C4-2B (cell line): ENCODE data around the gene CDC42BPA.

Source experiments
- H3K27ac ChIP-seq: fragments of 450-650 bp; 2 replicates; pipeline ENCODE4 v1.5.1; 2017
- ZFX ChIP-seq: fragments of 450-650 bp; IDR thresholded peaks from 2 replicates; pipeline ENCODE4 v1.6.1; 2017
- TF ChIP-seq, protein P1 (sequence below): fragments of 450-650 bp; conservative IDR thresholded peaks from 2 replicates; pipeline ENCODE4 v1.5.1; 2017; ENCODE audit warnings: mild to moderate bottlenecking

Gene CDC42BPA

DNA sequence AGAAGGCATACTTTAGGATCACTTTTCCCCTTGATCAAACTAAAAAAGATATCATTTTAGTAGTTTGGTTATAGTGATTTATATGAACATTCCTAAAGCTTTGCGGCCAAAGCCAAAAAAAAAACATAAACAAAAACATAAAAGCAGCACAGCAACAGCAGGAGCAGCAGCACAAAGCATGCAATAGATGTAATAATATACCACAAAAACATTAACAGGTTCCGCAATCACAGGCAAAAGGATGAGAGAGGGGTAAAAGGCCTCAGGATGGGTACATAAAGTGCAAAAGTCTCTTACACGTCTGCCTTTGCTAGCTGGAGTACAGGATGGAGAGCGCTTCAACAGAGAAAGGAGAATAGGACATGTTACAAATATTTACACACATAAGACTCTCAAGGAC lies 259.2 kb downstream of the CDC42BPA start:
- H3K27ac ChIP-seq: no peak overlapping the region
- TF ChIP-seq, protein P1, sequence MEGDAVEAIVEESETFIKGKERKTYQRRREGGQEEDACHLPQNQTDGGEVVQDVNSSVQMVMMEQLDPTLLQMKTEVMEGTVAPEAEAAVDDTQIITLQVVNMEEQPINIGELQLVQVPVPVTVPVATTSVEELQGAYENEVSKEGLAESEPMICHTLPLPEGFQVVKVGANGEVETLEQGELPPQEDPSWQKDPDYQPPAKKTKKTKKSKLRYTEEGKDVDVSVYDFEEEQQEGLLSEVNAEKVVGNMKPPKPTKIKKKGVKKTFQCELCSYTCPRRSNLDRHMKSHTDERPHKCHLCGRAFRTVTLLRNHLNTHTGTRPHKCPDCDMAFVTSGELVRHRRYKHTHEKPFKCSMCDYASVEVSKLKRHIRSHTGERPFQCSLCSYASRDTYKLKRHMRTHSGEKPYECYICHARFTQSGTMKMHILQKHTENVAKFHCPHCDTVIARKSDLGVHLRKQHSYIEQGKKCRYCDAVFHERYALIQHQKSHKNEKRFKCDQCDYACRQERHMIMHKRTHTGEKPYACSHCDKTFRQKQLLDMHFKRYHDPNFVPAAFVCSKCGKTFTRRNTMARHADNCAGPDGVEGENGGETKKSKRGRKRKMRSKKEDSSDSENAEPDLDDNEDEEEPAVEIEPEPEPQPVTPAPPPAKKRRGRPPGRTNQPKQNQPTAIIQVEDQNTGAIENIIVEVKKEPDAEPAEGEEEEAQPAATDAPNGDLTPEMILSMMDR: no peak
- no peak for TF ChIP-seq ZFX

DNA sequence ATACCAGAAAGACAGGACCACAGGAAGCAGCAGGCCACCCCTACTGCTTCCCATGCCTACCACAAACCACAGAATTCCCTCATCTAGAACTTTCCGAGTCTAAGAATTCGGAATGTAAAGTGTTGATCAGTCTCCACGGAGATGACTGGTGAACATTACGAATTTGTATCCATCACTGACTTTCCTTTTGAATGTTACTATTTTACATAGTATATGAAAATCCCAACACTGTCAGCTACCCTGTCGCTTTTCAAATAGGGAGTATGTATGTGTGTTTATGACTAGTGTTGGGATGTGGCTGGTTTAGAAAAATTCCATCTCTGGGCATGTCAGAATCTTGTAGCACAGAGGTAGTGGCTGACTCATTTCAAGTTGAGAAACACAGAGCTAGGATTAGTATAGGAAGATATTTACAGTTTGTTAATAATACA lies 260.0 kb downstream of the CDC42BPA start:
- TF ChIP-seq ZFX: no peak
- TF ChIP-seq, protein P1: no peak
- no peak overlapping the region for H3K27ac ChIP-seq

DNA sequence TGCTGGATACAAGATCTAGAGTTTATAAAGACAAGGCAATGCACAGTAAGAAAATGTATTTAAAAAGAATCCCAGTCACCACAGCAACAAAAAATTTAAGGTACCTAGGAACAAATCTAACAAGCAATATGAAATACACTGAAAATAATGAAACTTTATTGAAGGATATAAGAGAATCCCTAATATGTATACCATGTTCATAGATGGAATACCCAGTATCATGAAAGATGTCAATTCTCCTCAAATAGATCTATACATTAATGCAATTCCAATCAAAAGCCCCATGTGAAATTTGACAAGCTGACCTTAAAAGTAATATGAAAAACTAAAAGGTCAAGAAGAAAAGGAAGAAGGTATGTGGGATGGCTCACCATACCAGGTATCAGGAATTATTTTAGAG lies 269.0 kb downstream of the CDC42BPA start:
- no peak overlapping the region for H3K27ac ChIP-seq
- TF ChIP-seq, protein P1: no peak

DNA sequence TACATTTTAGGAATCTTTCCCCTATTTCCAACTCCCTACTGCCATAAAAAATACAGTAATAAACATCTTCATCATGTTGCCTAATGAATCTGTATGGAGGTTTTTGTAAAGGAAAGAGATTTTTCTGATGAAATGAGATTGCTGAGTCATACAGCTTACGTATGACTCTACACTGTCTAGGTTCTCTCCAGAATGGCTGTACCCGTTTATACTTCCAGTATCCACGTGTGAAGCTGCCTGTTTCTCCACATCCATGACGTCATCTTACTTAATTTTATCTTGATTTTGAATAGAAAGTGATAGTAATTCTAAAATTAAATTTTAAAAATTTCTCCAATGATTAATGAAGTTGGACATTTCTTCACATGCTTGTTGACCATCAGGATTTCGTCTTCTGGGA lies 274.5 kb downstream of the CDC42BPA start:
- TF ChIP-seq, protein P1: no peak
- TF ChIP-seq ZFX: no peak

DNA sequence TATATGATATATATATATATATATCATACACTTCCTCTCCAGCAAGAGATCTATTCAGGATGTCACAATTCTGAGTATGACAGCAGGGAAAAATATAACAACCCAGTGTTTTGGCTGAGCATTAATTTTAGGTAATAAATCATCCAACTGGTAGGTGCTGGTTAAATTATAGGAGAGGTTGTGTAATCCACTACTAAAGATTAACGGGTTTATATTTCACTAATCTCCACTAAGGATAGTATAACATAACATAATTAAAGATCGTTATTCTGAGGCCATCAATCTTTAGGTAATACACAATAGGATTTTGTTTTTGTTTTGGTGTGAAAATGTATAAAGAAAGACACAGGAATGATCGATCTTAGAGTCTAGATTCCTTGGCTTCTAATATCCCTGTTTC lies 276.0 kb downstream of the CDC42BPA start:
- TF ChIP-seq ZFX: no peak
- TF ChIP-seq, protein P1: no peak
- no peak overlapping the region for H3K27ac ChIP-seq

More for the DNA sequence above, 274.5 kb downstream of the CDC42BPA start:
- H3K27ac ChIP-seq: no peak overlapping the region

DNA sequence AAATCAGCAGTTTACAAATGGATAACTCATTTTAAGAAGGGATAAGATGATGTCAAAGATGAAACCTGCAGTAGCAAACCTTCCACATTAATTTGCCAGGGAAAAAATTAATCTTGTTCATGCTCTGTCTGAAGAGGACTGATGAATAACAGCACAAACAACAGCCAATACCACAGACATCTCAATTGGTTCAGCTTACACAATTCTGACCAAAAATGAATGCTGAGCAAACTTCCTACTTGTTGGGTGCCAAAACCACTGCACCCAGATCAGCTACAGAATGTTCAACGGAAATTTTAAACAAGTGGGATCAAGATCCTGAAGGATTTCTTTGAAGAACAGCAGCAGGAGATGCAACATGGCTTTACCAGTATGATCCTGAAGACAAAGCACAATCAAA lies 279.9 kb downstream of the CDC42BPA start:
- no peak for TF ChIP-seq ZFX
- TF ChIP-seq, protein P1: no peak
- H3K27ac ChIP-seq: no peak overlapping the region

DNA sequence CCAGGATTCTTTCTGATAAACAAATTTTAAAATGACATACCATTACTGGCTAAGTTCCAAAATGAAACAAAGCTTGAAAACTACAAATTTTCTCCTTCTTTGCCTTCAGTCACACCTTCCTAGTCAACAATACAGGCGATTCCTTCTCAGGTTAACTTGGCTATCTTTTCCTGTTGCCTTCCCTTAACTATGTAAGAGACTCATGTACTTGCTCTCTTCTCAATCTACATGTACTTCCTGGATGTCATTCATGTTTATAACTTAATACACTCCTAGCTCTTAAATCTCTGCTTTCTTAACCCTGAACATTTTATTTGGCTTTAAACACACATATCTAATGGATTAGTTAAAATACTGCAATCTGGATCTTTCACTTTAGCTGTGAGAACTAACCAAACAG lies 281.2 kb downstream of the CDC42BPA start:
- H3K27ac ChIP-seq: no peak overlapping the region
- TF ChIP-seq, protein P1: no peak
